K562 (cell line): Measurements from ENCODE around the gene TPCN1. TPM values are rescaled to one million over a fixed set of nuclear protein-coding genes. Genes with fewer than 3 reads are reported as not detected.

Source experiments
- BACH1 ChIP-seq: fragments of 200-800 bp; sonication (Bioruptor generic); IDR thresholded peaks from 2 replicates; pipeline ENCODE4 v1.6.1; 2016; ENCODE audit warnings: missing genetic modification characterization, missing compliant biosample characterization
- CBX5 ChIP-seq: IDR thresholded peaks from 2 replicates; pipeline ENCODE4 v1.6.1; 2014; ENCODE audit warnings: low read depth, borderline replicate concordance
- EP300 ChIP-seq: IDR thresholded peaks from 2 replicates; pipeline ENCODE4 v1.6.1; 2012; ENCODE audit warnings: low read length, improper control_type of control experiment
- ETS2 ChIP-seq: IDR thresholded peaks from 2 replicates; pipeline ENCODE4 v1.6.1; 2016; ENCODE audit warnings: borderline replicate concordance, missing genetic modification characterization, mild to moderate bottlenecking, moderate library complexity, missing compliant biosample characterization; ENCODE audit not compliant: poor library complexity, severe bottlenecking
- FIP1L1 ChIP-seq: fragments of 200-400 bp; formaldehyde crosslinking; IDR thresholded peaks from 2 replicates; pipeline ENCODE4 v1.6.1; 2018; ENCODE audit warnings: mild to moderate bottlenecking, low read depth, low read length; ENCODE audit not compliant: poor library complexity, severe bottlenecking
- IRF1 ChIP-seq: sonication (generic); formaldehyde crosslinking; IDR thresholded peaks from 2 replicates; pipeline ENCODE4 v1.8.0; 2022; ENCODE audit warnings: missing genetic modification reagents, mild to moderate bottlenecking, borderline replicate concordance
- IRF9 ChIP-seq: fragments of 450-650 bp; IDR thresholded peaks from 2 replicates; pipeline ENCODE4 v1.6.1; 2016; ENCODE audit warnings: missing biosample characterization, missing genetic modification characterization
- MBD1 ChIP-seq: fragments of 250-450 bp; sonication (Bioruptor Pico); IDR thresholded peaks from 2 replicates; pipeline ENCODE4 v1.8.0; 2022; ENCODE audit warnings: inconsistent platforms
- MXI1 ChIP-seq: IDR thresholded peaks from 2 replicates; pipeline ENCODE4 v1.6.1; 2011; ENCODE audit warnings: low read depth, mild to moderate bottlenecking, improper control_type of control experiment, low read length
- PHF21A ChIP-seq: fragments of 450-650 bp; IDR thresholded peaks from 2 replicates; pipeline ENCODE4 v1.6.1; 2017; ENCODE audit warnings: low read depth, borderline replicate concordance
- SAP30 ChIP-seq: fragments of 200-600 bp; sonication (generic); IDR thresholded peaks from 2 replicates; pipeline ENCODE4 v1.6.1; 2012; ENCODE audit warnings: borderline replicate concordance, low read depth, mild to moderate bottlenecking, moderate library complexity, low read length, control low read depth, inconsistent platforms; ENCODE audit not compliant: insufficient read depth, poor library complexity, severe bottlenecking
- SMAD1 ChIP-seq: fragments of 150-350 bp; IDR thresholded peaks from 2 replicates; pipeline ENCODE4 v1.6.1; 2014; ENCODE audit warnings: low read length, low read depth; ENCODE audit not compliant: partially characterized antibody
- SMARCE1 ChIP-seq: fragments of 450-650 bp; IDR thresholded peaks from 2 replicates; pipeline ENCODE4 v1.7.1; 2016; ENCODE audit warnings: mild to moderate bottlenecking
- SNIP1 ChIP-seq: fragments of 450-650 bp; IDR thresholded peaks from 2 replicates; pipeline ENCODE4 v1.7.1; 2017; ENCODE audit warnings: low read depth, mild to moderate bottlenecking
- TFAP4 ChIP-seq: sonication (generic); formaldehyde crosslinking; IDR thresholded peaks from 2 replicates; pipeline ENCODE4 v1.8.0; 2022; ENCODE audit warnings: missing genetic modification reagents, mild to moderate bottlenecking, moderate library complexity, borderline replicate concordance
- TGIF2 ChIP-seq: sonication (generic); formaldehyde crosslinking; IDR thresholded peaks from 2 replicates; pipeline ENCODE4 v1.8.1; 2022; ENCODE audit warnings: mild to moderate bottlenecking, missing genetic modification reagents, moderate library complexity
- ZBTB43 ChIP-seq: sonication (generic); formaldehyde crosslinking; IDR thresholded peaks from 2 replicates; pipeline ENCODE4 v1.8.0; 2023; ENCODE audit warnings: mild to moderate bottlenecking, missing genetic modification reagents
- ZFPM2 ChIP-seq: fragments of 250-450 bp; sonication (Bioruptor Pico); IDR thresholded peaks from 2 replicates; pipeline ENCODE4 v1.5.1; 2022; ENCODE audit warnings: mild to moderate bottlenecking
- ZNF121 ChIP-seq: sonication (generic); formaldehyde crosslinking; conservative IDR thresholded peaks from 2 replicates; pipeline ENCODE4 v1.8.0; 2022; ENCODE audit warnings: missing genetic modification reagents
- ZNF431 ChIP-seq: sonication (generic); formaldehyde crosslinking; IDR thresholded peaks from 2 replicates; pipeline ENCODE4 v1.8.0; 2022; ENCODE audit warnings: mild to moderate bottlenecking, missing genetic modification reagents
- ZNF668 ChIP-seq: fragments of 250-450 bp; sonication (Bioruptor Pico); IDR thresholded peaks from 2 replicates; pipeline ENCODE4 v1.8.0; 2022; ENCODE audit warnings: mild to moderate bottlenecking, inconsistent platforms
- ZNF780A ChIP-seq: fragments of 250-450 bp; sonication (Bioruptor Pico); IDR thresholded peaks from 2 replicates; pipeline ENCODE4 v1.5.0; 2021; ENCODE audit warnings: mild to moderate bottlenecking
- polyA plus RNA-seq, 8 experiments: library from polyadenylated mRNA; depleted of rRNA in 4 of 8; stranded (reverse) in 5 of 8; unstranded in 3 of 8; fragments of >200 nt; fragmentation: Nextera tagmentation in 2 of 8; fragmentation: Illumina TruSeq in 1 of 8; extraction: Ambion mirVana in 2 of 8; extraction: Trizol in 1 of 8; gene quantifications; 2 replicates each; pipeline versions ENCODE4 v1.2.1 to v1.2.3, GENCODE V29; 2011 to 2014; ENCODE audit warnings: inconsistent platforms in 1 of 8, missing spikeins in 1 of 8
- total RNA-seq, 7 experiments: library from RNA; depleted of rRNA in 6 of 7; stranded (reverse); fragments of >200 nt in 6 of 7; fragmentation: Illumina TruSeq in 2 of 7; extraction: Trizol in 2 of 7; gene quantifications; 2 replicates each; pipeline versions ENCODE4 v1.2.1 to v1.2.3, GENCODE V29; 2011 to 2021; ENCODE audit warnings: low replicate concordance in 1 of 7

TPCN1 gene
- total and polyA plus RNA-seq, 9 of the 15 experiments (the other 6 are each of a cell fraction or from before 2014, with no cell fraction given): 0.80 to 23.8 (median 7.4) TPM

- no peak for TF ChIP-seq TGIF2 (CRISPR knock-in tag)
- TF ChIP-seq CBX5: no peak
- TF ChIP-seq SNIP1: no peak
- TF ChIP-seq MBD1 (CRISPR knock-in tag): no peak
- TF ChIP-seq ZNF780A (CRISPR knock-in tag): no peak
- TF ChIP-seq ZNF431 (CRISPR knock-in tag): no peak
- TF ChIP-seq IRF1: no peak
- TF ChIP-seq SMAD1: no peak
- no peak for TF ChIP-seq PHF21A
- TF ChIP-seq IRF9: 0 out of 2 replicates have a peak, but pooled peaks have one; percentile 44
- TF ChIP-seq ZNF668 (CRISPR knock-in tag): no peak
- TF ChIP-seq ZNF121 (CRISPR knock-in tag): no peak
- TF ChIP-seq EP300: no peak
- no peak for TF ChIP-seq ZFPM2 (CRISPR knock-in tag)
- no peak for TF ChIP-seq SMARCE1
- no peak for TF ChIP-seq BACH1 (tag)
- TF ChIP-seq ZBTB43: no peak
- no peak for TF ChIP-seq ETS2 (tag)
- no peak for TF ChIP-seq MXI1
- TF ChIP-seq FIP1L1: no peak
- TF ChIP-seq SAP30: no peak
- TF ChIP-seq TFAP4 (CRISPR knock-in tag): peak; percentile 27; the same call in 1 of the 2 replicates
These were observed 50.7 kb downstream of the TPCN1 start (continued) for GRCh38 chr12:113271853-113272561.
